Brain microvascular endothelial cell (primary cell): ENCODE results near the gene CHTOP.
"Not testable (repeated sequence)": the region's sequence is repeated elsewhere in the genome, so short reads cannot be mapped to it uniquely, and the experiment has no call there.

Experiments used
- DNase-seq: peaks from one replicate; pipeline ENCODE4 v3.0.0-alpha.2; 2020
- H3K27ac ChIP-seq: fragments of 250-450 bp; sonication (Bioruptor Pico); 2 replicates; pipeline ENCODE4 v1.5.1; 2020; ENCODE audit warnings: mild to moderate bottlenecking, moderate library complexity
- H3K27me3 ChIP-seq: fragments of 250-450 bp; sonication (Bioruptor Pico); replicated peaks from 2 replicates; pipeline ENCODE4 v1.5.1; 2020; ENCODE audit warnings: mild to moderate bottlenecking
- H3K36me3 ChIP-seq: fragments of 250-450 bp; sonication (Bioruptor Pico); replicated peaks from 2 replicates; pipeline ENCODE4 v1.5.1; 2020; ENCODE audit warnings: mild to moderate bottlenecking
- H3K4me3 ChIP-seq: 2 replicates; pipeline ENCODE4 v1.5.1; 2011; ENCODE audit warnings: low read depth, mild to moderate bottlenecking, control low read depth, low read length, moderate library complexity
- CTCF ChIP-seq: IDR thresholded peaks from 2 replicates; pipeline ENCODE4 v1.5.1; 2011; ENCODE audit warnings: low read depth, mild to moderate bottlenecking, moderate library complexity, low read length, control low read depth, inconsistent platforms; ENCODE audit errors: missing control alignments
- in situ Hi-C: cut with HindIII; loops from 2 replicates; pipeline ENCODE4 v1.10.0; 2017; ENCODE audit warnings: low sequenced_read_pairs, low pct_ligation_motif_present

The CHTOP gene

GRCh38 chr1:153670257-153670858 lies 36.5 kb downstream of the CHTOP start:
- peaks cover 41% of the 10 kb centered on the region for H3K36me3 ChIP-seq
- TF ChIP-seq CTCF = no peak
- DNase-seq = no peak
- H3K27me3 ChIP-seq = no peaks in the 10 kb centered on the region
- H3K27ac ChIP-seq = peak overlapping the region; percentile 65
- peak overlapping the region; percentile 94 for H3K4me3 ChIP-seq
- in situ Hi-C loops = no loop called here

GRCh38 chr1:153670859-153671627 lies 37.2 kb downstream of the CHTOP start, which contains the start of gene ILF2:
Gene ILF2, minus strand, starts transcription at chr1:153670993. Its CDS starts 71 bp downstream, at chr1:153670922.
- Histone ChIP-seq H3K27me3 (no peaks in the 10 kb centered on the region), H3K36me3 (peaks cover 34% of the 10 kb centered on the region), H3K4me3 (peak within 1 kb of the TSS; percentile 94), H3K27ac (peak within 1 kb of the TSS; percentile 66)
- in situ Hi-C loops = no loop called here
- DNase-seq = peak; percentile 100
- no peak for TF ChIP-seq CTCF

- H3K27me3 ChIP-seq, in situ Hi-C loops: not testable (repeated sequence)
- H3K36me3 ChIP-seq = peaks cover 27% of the 10 kb centered on the region
- H3K27ac ChIP-seq = peak overlapping the region; percentile 66
- peak overlapping the region; percentile 46 for H3K4me3 ChIP-seq
- peak; percentile 7 for TF ChIP-seq CTCF
- DNase-seq = peak; percentile 78
Observed at GRCh38 chr1:153671628-153672353, 37.9 kb downstream of the CHTOP start.

- H3K36me3 ChIP-seq = peaks cover 10% of the 10 kb centered on the region
- in situ Hi-C loops = no loop called here
- H3K27ac ChIP-seq = no peak overlapping the region
- H3K27me3 ChIP-seq = peaks cover 5% of the 10 kb centered on the region
- H3K4me3 ChIP-seq = no peak overlapping the region
- DNase-seq = no peak
- TF ChIP-seq CTCF = no peak
Observed at GRCh38 chr1:153673511-153673910, 39.6 kb downstream of the CHTOP start.

GRCh38 chr1:153677718-153678518 lies 44.1 kb downstream of the CHTOP start:
- Histone ChIP-seq H3K27ac (no peak overlapping the region), H3K27me3 (peaks cover 33% of the 10 kb centered on the region), H3K36me3 (no peaks in the 10 kb centered on the region), H3K4me3 (peak overlapping the region; percentile 32)
- in situ Hi-C loops = no loop called here
- peak; percentile 95 for TF ChIP-seq CTCF
- peak; percentile 39 for DNase-seq
